ENCODE measurements around the gene DLG2.
"Not testable (repeated sequence)": the region's sequence is repeated elsewhere in the genome, so short reads cannot be mapped to it uniquely, and the experiment has no call there.

Gene DLG2

GRCh38 chr11:84830372-84830771 is 796.8 kb downstream of the DLG2 start:
- DNase-seq (ENCODE audit: low read depth), result no peak

GRCh38 chr11:84829162-84829561 is 798.0 kb downstream of the DLG2 start:
- no peak for DNase-seq (ENCODE audit: low read depth)

- DNase-seq (ENCODE audit: low read depth), result no peak
These were observed 798.5 kb downstream of the DLG2 start for GRCh38 chr11:84828616-84829015.

GRCh38 chr11:84825106-84825660 is 802.0 kb downstream of the DLG2 start:
- no peak for DNase-seq (ENCODE audit: low read depth)

- DNase-seq (ENCODE audit: low read depth), result no peak
These were observed 802.5 kb downstream of the DLG2 start for GRCh38 chr11:84824624-84825023.

GRCh38 chr11:84819537-84819936 is 807.6 kb downstream of the DLG2 start:
- DNase-seq (ENCODE audit: low read depth), result no peak

- no peak for DNase-seq (ENCODE audit: low read depth)
These were observed 808.0 kb downstream of the DLG2 start for GRCh38 chr11:84819128-84819527.

GRCh38 chr11:84817998-84818397 is 809.1 kb downstream of the DLG2 start:
- no peak for DNase-seq (ENCODE audit: low read depth)

- no peak for DNase-seq (ENCODE audit: low read depth)
These were observed 814.6 kb downstream of the DLG2 start for GRCh38 chr11:84812471-84812969.

GRCh38 chr11:84806354-84806753 is 820.8 kb downstream of the DLG2 start:
- no peak for DNase-seq (ENCODE audit: low read depth)

GRCh38 chr11:84804041-84804440 is 823.1 kb downstream of the DLG2 start:
- no peak for DNase-seq (ENCODE audit: low read depth)

- DNase-seq (ENCODE audit: low read depth), result no peak
These were observed 826.3 kb downstream of the DLG2 start for GRCh38 chr11:84800755-84801346.

- DNase-seq (ENCODE audit: low read depth), result no peak
These were observed 828.0 kb downstream of the DLG2 start for GRCh38 chr11:84799112-84799511.

GRCh38 chr11:84795698-84796097 is 831.4 kb downstream of the DLG2 start:
- no peak for DNase-seq (ENCODE audit: low read depth)

GRCh38 chr11:84794663-84795443 is 832.3 kb downstream of the DLG2 start:
- no peak for DNase-seq (ENCODE audit: low read depth)

- no peak for DNase-seq (ENCODE audit: low read depth)
These were observed 833.8 kb downstream of the DLG2 start for GRCh38 chr11:84793318-84793717.

- DNase-seq (ENCODE audit: low read depth), result no peak
These were observed 836.2 kb downstream of the DLG2 start for GRCh38 chr11:84790849-84791427.

- DNase-seq (ENCODE audit: low read depth), result no peak
These were observed 838.9 kb downstream of the DLG2 start for GRCh38 chr11:84788220-84788619.

- not testable (repeated sequence) for DNase-seq (ENCODE audit: low read depth)
These were observed 843.0 kb downstream of the DLG2 start for GRCh38 chr11:84784158-84784557.

GRCh38 chr11:84780689-84781293 is 846.4 kb downstream of the DLG2 start:
- DNase-seq (ENCODE audit: low read depth), result no peak

- no peak for DNase-seq (ENCODE audit: low read depth)
These were observed 851.6 kb downstream of the DLG2 start for GRCh38 chr11:84775503-84775902.

GRCh38 chr11:84763931-84764330 is 863.2 kb downstream of the DLG2 start:
- no peak for DNase-seq (ENCODE audit: low read depth)

GRCh38 chr11:84757711-84758110 is 869.4 kb downstream of the DLG2 start:
- DNase-seq (ENCODE audit: low read depth), result no peak
